Measurements from ENCODE around the gene LAIR1. TPM values are rescaled to one million over a fixed set of nuclear protein-coding genes. Genes with fewer than 3 reads are reported as not detected.

The LAIR1 gene
- total RNA-seq, 4 donors from 2014 or later: 0.57 to 11.4 (median 6.1) TPM

GRCh38 chr19:54335979-54336892 is 28.5 kb downstream of the LAIR1 start:
- Histone ChIP-seq H3K36me3 (no peaks in the 10 kb centered on the region), H3K27me3 (peaks cover 0 to 25% (median 0%) of the 10 kb centered on the region in 4 donors), H3K4me1 (no peaks in the 10 kb centered on the region), H3K27ac (no peak overlapping the region), H3K4me3 (no peak overlapping the region), H3K9me3 (no peaks in the 10 kb centered on the region)
- WGBS, 2 donors: 65 to 71% methylated on average over 5 to 11 of the region's 12 CpGs
- intact Hi-C loops (cut with DNase I): no loop called here
- TF ChIP-seq POLR2A (IDR thresholded peaks at IDR 0.05) (no peak), CTCF (IDR thresholded peaks at IDR 0.05) (no peak)
- DNase-seq: no peak

GRCh38 chr19:54335164-54335563 is 29.6 kb downstream of the LAIR1 start:
- Histone ChIP-seq H3K27ac (no peak overlapping the region), H3K9me3 (no peaks in the 10 kb centered on the region), H3K4me3 (no peak overlapping the region), H3K36me3 (no peaks in the 10 kb centered on the region), H3K4me1 (no peaks in the 10 kb centered on the region), H3K27me3 (peaks cover 0 to 25% (median 0%) of the 10 kb centered on the region in 4 donors)
- DNase-seq: no peak
- WGBS, 2 donors: 36 to 45% methylated on average over 5 of the region's 5 CpGs
- intact Hi-C loops (cut with DNase I): no loop called here
- TF ChIP-seq CTCF (IDR thresholded peaks at IDR 0.05): no peak
- TF ChIP-seq POLR2A (IDR thresholded peaks at IDR 0.05): no peak

- DNase-seq: no peak
- Histone ChIP-seq H3K27ac (no peak overlapping the region), H3K27me3 (peaks cover 0 to 24% (median 0%) of the 10 kb centered on the region in 4 donors), H3K36me3 (no peaks in the 10 kb centered on the region), H3K4me1 (no peaks in the 10 kb centered on the region), H3K4me3 (no peak overlapping the region), H3K9me3 (no peaks in the 10 kb centered on the region)
- intact Hi-C loops (cut with DNase I): no loop called here
- WGBS, 2 donors: 70 to 75% methylated on average over 1 of the region's 3 CpGs
- TF ChIP-seq CTCF (IDR thresholded peaks at IDR 0.05) (no peak), POLR2A (IDR thresholded peaks at IDR 0.05) (no peak)
Measured at GRCh38 chr19:54333586-54334298, 31.0 kb downstream of the LAIR1 start.

GRCh38 chr19:54332149-54332548 is 32.6 kb downstream of the LAIR1 start:
- TF ChIP-seq CTCF (IDR thresholded peaks at IDR 0.05) (no peak), POLR2A (IDR thresholded peaks at IDR 0.05) (no peak)
- intact Hi-C loops (cut with DNase I): no loop called here
- Histone ChIP-seq H3K4me3 (no peak overlapping the region), H3K4me1 (no peaks in the 10 kb centered on the region), H3K27me3 (peaks cover 0 to 9% (median 0%) of the 10 kb centered on the region in 4 donors), H3K27ac (no peak overlapping the region), H3K36me3 (no peaks in the 10 kb centered on the region), H3K9me3 (no peaks in the 10 kb centered on the region)
- no CpG with 5 or more reads among the region's 7 CpGs for WGBS, 2 donors
- no peak for DNase-seq

GRCh38 chr19:54331626-54332025 is 33.1 kb downstream of the LAIR1 start:
- no peaks in the 10 kb centered on the region for H3K36me3 ChIP-seq
- no peak for DNase-seq
- H3K27me3 ChIP-seq: peaks cover 0 to 8% (median 0%) of the 10 kb centered on the region in 4 donors
- WGBS, 2 donors: 90% methylated on average over 2 of the region's 7 CpGs; no CpG with 5 or more reads in 1 of the 2 donors
- H3K4me3 ChIP-seq: no peak overlapping the region
- H3K9me3 ChIP-seq: no peaks in the 10 kb centered on the region
- TF ChIP-seq CTCF (IDR thresholded peaks at IDR 0.05): no peak
- no peak for TF ChIP-seq POLR2A (IDR thresholded peaks at IDR 0.05)
- intact Hi-C loops (cut with DNase I): no loop called here
- no peaks in the 10 kb centered on the region for H3K4me1 ChIP-seq
- H3K27ac ChIP-seq: no peak overlapping the region
